Activated CD8-positive, alpha-beta memory T cell treated with anti-CD3 and anti-CD28 coated beads, Interleukin-2, amount 50 U/mL, for 48 hours (primary cell): ENCODE measurements around the gene CTSG.
"Not testable (repeated sequence)": the region's sequence is repeated elsewhere in the genome, so short reads cannot be mapped to it uniquely, and the experiment has no call there.

Source experiments
- DNase-seq: peaks from one replicate; pipeline ENCODE4 v3.0.0-alpha.2; 2020

The CTSG gene, protein sequence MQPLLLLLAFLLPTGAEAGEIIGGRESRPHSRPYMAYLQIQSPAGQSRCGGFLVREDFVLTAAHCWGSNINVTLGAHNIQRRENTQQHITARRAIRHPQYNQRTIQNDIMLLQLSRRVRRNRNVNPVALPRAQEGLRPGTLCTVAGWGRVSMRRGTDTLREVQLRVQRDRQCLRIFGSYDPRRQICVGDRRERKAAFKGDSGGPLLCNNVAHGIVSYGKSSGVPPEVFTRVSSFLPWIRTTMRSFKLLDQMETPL

DNA sequence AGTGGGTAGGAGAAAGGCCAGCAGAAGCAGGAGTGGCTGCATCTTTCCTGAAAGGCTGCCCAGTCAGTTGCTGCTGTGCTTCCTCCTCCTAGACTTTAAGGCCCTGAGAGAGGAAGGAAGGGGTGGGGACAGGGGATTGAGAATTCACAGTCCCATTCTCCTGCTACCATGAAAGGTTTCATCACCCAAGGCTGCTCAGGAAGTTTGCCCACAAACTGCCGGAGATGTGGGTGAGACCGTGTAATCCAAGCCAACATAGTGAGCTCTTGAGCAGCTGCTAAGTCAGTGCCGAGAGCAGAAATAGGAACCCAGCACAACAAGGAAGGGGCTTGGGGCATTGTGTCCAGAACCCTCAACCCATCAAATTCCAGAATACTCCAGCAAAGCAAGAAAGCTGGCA lies at the start of gene CTSG:
CTSG (minus strand) TSS at position 69 of the 400 bp plus-strand sequence; CDS start at position 42, 27 bp downstream.
- no peak for DNase-seq

DNA sequence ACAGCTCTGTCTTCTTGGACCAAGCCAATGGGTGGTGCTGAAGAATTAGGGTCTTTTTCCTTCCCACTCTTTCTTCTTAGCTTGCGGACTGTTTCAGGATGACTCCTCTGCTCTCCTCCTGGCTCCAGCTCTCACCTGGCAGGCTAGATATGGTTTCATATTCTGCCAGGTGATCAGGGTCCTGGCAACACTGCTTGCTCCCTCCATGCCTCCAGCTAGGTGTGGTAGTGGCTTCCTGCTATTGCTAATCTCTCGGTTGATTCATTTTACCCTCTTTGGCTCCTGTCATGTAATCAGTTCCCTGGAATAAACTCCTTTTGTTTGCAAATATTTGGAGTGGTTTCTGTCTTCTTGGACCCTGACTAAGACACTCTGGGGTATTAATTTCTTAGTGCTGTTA lies 37.7 kb upstream of the CTSG start:
- DNase-seq: no peak

DNA sequence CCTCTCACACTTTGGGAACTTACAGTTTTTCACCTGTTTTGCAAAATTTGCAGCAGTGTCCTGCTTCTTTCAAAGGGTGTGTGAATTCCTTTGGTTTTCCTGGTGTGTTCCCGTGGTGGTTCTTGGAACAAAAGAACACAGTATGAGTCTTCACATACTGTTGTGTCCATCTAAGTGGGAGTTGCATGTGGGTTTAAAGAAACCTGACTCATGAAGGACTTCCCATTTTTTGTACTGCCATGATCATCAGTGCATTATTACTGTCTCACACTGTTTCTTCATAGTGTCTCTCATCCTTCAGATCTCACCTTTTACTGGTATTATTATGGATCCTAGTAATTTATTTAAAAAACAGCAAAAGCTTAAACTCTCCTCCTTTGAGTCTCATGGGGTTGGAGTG lies 37.2 kb upstream of the CTSG start:
- DNase-seq: no peak

DNA sequence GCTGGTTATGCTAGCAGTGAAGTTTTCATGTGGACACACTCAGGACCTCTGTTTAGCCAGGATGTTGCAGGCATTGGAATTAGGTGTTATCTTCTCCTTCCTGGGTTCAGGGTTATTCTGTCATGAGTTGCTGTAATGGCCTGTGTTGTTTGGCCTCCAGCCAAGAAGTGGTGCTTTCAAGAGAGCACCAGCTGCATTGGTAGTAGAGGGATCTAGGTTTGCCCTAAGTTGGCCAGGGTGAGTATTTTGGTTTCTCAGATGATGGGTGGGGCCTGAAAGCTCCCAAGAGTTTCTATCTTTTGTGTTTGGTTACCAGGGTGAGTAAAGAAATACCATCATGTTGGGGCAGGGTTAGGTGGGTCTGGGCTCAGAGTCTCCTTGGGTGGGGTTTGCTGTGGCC lies 36.1 kb upstream of the CTSG start:
- DNase-seq: no peak

DNA sequence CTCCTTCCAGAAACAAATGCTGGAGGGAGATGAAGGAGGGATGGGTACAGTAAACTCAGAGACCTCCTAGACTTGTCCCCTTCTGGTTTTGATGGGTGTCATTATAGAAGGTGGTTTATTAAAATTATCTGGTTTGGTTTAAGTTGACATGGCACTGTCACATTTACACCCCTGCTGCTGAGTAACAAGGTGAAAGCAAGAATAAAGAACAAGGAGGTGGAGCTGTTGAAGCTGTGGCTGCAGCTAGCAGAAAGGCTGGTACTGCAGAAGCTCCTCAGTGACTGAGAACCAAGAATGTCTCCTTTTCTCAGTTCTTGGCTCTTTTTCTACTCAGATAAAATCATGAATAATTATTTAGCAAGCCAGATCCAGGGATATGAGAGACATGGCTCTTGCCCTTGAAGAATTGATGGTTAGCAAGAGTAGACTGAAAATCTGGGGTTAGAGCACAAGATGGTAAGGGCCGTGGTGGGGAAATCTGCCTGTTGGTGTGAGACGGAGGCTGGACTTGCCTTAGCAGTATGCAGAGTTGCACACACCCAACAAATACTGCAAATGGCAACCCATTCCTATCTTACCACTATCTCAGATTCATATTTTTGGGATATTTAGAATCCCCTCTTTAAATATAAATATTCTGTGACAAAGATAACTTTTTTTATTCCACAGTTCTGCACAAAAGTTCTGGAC lies 33.8 kb upstream of the CTSG start, which contains the start of gene GZMH:
GZMH (minus strand) TSS at position 31 of the 690 bp plus-strand sequence. CDS start 72 bp downstream, outside the sequence.
- DNase-seq: no peak

DNA sequence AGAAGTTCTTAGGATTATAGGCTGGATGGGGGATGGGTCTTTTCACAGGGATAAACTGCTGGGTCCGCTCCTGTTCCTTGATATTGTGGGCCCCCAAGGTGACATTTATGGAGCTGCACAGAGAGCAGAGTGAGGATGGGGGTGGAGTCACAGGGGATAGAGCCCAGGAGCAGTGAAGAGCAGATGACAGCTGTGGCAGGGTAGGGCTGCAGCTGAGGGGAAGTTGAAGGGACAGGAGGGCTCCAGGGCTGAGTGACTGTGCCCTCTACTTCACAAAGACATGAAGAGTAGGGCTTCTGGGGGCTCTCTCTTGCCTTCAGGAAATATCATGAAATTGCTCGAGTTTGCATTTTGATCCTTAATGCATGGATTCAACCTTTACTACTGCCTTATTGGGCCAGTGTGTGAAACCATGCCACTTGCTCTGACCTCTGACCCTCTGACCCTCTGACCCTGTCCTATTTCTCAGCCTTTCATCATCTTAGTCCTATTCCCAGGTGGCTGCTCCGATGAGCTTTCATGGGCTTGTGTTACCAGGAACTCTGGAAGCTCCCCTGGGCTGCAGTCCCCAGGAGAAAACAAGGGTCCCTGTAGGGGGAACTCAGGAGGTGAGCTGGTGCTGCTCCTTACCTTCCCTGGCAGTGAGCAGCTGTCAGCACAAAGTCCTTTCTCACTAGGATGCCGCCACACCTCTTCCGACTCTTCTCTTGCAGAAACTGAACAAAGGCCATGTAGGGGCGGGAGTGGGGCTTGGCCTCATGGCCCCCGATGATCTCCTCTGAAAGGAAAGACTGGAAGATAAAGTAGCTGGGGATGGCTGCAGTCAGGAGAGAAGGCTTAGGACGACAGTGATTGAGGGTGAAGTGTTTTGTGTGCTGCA lies 31.8 kb upstream of the CTSG start:
- no peak for DNase-seq

DNA sequence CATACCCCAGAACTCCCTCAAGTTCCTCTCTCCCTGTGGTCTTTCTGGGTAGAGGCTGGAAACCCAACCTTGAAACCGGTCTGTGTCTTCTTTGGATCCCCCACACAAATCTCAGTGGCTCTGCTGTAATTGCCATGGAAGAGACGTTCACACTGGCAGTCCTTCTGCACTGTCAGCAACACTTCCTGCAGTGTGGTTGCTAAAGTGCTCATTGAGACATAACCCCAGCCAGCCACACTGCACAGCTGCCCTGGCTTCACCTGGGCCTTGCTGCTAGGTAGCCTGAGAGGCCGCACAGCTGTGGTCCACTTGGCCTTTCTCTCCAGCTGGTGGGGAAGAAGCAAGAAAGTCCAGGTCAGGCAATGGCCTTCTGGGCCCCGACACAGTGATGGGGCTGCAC lies 31.0 kb upstream of the CTSG start:
- DNase-seq: no peak

DNA sequence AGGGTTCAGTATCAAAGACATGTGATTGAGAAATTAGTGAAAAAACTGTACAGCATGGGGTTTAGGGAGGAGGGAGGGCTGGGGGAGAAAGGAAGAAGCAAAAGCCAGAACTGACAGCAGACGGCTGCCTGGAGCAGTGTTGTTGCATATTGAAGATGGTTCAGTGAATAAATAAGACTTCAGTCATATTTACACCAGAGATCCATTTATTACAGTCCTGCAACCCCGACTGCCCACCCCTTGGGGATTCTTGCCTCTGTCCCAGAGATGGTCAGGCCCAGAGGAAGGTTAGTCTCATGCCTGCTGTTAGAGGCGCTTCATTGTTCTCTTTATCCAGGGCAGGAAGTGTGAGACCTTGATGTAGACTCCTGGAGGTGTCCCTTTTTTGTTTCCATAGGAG lies 30.2 kb upstream of the CTSG start:
- no peak for DNase-seq

DNA sequence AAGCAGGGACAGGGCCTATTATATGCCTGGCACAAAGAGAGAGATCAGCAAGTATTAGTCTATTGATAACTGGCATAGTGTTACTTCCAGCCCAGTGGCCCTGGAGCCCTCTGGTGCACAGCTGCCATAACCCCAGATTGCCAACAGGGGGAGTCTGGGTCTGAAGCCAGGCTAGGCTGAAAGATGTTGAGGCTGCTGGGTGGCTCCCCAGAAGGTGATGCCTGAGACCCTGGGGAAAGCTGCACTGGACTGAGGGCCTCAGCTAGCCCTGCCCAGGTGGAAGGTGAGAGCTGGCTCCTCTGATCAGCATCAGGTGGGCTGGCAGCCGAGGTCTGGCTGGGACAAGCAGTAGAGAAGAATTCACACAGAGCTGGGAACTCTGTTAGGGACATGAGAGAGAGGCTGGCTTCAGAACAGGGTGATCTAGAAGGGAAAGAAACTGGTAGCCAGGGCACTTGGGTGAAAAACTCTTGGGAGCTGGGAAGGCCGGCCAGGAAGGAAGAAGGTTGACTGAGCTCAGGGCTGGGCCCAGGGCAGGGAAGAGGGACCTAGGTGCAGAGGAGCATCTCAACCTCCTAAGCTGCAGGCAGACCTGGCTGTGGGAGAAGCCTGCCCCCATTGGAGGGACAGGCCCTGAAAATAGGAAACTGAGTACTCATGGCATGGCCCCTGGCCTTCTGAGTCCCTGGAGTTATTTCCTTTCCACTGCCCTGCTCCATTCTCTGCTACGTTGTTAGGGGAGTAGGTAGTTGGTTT lies 29.6 kb upstream of the CTSG start:
- peak; percentile 86 for DNase-seq

DNA sequence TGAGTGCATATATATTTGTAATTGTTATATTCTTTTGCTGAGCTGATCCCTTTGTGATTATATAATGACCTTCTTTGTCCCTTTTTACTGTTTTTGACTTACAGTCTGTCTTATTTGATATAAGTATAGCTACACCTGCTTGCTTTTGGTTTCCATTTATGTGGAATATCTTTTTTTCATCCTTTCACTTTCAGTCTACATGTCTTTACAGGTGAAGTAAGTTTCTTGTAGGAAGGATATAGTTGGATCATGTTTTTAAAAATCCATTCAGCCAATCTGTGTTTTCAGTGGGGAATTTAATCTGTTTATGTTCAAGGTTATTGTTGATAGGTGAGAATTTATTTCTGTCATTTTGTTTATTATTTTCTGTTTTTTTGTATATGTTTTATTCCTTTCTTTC lies 21.4 kb upstream of the CTSG start:
- DNase-seq: no peak

DNA sequence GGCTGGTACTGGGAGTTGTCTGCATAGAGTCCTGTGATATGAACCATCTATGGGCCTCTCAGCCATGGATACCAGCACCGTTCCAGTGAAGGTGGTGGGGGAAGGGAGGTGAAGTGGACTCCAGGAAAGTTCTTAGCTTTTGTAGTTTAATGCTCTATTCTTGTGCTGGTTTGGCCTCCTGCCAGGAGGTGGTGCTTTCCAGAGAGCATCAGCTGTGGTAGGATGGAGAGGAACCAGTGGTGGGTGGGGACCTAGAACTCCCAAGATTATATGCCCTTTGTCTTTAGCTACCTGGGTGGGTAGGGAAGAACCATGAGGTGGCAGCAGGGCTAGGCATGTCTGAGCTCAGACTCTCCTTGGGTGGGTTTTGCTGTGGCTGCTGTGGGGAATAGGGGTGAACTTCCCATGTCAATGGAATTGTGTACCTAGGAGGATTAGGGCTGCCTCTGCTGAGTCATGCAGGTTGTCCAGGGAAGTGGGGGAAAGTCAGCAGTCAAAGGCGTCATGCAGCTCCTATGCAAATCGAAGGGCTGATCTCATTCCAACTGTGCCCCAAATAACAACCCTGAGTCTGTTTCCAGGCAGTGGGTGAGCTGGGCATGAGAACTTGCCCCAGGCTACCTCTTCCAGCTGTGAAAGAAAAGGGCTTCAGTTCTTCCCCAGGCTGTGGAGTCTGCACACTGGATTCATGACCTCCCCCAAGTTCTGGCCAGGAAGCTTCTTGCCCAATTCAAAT lies 19.2 kb upstream of the CTSG start:
- no peak for DNase-seq

DNA sequence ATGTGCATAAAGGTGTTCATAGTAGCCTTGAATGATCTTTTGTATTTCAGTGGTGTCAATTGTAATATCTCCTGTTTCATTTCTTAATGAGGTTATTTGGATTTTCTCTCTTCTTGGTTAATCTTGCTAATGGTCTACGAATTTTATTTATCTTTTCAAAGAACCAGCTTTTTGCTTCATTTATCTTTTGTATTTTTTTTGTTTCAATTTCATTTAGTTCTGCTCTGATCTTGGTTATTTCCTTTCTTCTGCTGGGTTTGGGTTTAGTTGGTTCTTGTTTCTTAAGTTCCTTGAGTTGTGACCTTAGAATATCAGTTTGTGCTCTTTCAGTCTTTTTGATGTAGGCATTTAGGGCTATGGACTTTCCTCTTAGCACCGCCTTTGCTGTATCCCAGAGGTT lies 15.0 kb upstream of the CTSG start:
- DNase-seq: not testable (repeated sequence)

DNA sequence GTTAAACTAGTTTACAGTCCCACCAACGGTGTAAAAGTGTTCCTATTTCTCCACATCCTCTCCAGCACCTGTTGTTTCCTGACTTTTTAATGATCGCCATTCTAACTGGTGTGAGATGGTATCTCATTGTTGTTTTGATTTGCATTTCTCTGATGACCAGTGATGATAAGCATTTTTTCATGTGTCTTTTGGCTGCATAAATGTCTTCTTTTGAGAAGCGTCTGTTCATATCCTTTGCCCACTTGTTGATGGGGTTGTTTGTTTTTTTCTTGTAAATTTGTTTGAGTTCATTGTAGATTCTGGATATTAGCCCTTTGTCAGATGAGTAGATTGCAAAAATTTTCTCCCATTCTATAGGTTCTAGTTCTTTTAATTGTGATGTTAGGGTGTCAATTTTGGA lies 8.4 kb upstream of the CTSG start:
- DNase-seq: not testable (repeated sequence)

DNA sequence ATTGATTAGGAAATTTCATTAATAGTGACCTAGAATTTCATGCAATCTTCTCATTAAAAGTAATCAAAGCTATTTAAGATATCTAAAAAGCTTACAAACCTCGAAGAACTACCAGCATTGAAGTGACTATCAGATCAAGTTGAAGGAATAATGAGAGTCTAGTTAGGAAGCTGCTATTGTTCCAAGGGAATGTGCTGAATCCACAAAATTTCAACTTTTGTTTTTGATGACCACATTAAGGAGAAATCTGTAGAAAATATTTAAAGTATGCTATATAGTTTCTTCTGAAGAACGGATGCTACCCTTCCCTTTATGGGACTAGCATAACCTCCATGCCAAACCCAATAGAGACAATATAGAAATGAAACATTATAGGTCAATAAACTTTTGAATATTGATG lies 2.5 kb upstream of the CTSG start:
- DNase-seq: no peak

DNA sequence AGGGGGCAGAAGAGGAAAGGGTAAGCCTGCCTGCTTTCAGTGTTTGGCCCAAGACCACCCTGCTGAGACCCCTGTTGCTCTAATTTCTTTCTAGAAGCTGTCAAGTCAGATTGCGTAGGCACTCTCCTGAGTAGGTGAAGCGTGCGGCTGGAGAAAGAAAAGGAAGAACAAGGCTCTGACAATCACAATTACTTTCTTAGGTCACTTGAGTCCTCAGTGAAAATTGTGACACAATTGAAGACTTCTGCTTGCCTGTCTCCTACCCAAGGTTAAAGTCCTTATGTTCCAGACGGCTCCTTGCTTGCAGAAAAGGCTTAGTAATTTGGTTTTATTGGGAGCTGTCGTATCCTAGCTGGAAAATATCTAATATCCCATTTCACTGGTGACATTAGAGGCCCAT lies 721 bp upstream of the CTSG start:
- no peak for DNase-seq

DNA sequence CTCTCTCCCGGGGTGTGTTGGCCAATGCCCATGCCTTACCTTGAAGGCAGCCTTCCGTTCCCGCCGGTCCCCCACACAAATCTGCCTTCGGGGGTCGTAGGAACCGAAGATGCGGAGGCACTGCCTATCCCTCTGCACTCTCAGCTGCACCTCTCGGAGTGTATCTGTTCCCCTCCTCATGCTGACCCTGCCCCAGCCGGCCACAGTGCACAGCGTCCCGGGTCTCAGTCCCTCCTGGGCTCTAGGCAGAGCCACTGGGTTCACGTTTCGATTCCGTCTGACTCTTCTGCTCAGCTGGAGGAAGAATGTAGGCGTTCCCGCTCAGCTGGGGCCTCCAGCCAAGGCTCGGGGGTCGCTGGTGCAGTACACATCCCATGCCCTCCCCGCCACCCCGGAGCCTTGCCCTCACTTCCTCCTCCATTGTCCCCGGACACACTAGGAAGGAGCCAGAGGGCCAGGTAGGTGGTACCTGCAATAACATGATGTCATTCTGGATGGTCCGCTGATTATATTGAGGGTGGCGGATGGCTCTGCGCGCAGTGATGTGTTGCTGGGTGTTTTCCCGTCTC lies 1.8 kb downstream of the CTSG start:
- no peak for DNase-seq

DNA sequence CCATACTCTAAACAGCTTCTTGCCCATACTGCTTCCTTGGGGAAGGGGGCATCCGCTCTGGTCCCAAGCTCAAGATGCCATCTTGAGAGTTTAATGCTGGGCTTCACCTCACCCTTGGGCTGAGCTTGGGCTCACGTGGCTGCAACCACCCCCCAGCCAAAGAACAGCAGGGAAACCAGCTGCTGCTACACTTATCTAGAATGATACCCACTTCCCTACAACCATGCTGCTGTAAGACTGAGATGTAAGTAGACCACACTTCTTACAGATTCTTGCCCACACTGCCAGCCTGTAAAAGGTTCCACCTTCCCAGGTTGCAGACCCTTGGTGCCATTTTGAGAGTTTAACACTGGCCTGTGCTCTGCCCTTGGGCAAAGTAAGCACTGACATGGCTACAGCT lies 9.7 kb downstream of the CTSG start:
- DNase-seq: no peak

DNA sequence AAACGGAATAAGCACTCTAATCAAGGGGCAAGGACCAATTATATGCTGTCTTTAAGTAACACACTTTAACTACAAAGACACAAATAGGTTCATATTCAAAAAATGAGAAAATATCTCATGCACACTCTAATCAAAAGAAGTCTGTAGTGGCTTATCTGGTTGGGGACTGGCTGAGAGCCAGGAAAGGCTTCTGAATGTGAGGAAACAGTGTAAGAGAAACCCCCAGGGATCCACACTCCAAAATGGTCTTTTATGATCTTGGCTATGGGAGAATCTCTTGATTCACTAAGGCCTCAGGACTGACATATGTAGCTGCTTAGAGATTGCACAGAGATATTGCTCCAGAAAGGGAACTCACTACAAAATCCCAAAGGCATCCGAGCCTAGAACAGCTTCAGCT lies 10.3 kb downstream of the CTSG start:
- DNase-seq: no peak

DNA sequence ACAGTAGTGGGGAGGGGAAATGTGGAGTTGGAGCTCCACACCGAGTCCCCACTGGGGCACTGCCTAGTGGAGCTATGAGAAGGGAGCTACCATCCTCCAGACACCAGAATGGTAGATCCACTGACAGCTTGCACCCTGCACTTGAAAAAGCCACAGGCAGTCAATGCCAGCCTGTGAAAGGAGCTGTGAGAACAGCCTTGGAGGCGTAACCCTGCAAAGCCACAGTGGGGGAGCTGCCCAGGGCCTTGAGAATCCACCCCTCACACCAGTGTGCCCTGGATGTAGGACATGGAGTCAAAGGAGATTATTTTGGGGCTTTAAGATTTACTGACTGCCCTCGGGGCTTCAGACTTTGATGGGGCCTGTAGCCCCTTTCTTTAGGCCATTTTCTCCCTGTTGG lies 12.5 kb downstream of the CTSG start:
- DNase-seq: no peak

DNA sequence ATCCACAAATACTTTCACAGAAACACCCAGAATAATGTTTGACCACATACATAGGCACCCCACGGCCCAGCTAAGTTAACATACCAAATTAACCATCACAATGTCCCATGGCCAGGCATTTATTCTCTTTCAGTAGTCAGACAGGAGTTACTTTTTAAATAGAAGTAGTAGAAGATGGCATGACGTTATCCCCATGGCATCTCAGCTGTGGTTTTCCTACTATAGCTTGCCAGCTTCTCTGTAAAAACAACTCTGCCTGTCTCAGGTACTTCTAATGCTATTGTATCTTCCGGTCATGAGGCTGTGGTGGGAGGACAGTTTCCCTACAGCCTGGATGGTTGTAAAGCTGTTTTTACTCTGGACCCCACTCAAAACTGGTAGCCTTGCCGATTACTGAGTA lies 19.3 kb downstream of the CTSG start:
- no peak for DNase-seq

DNA sequence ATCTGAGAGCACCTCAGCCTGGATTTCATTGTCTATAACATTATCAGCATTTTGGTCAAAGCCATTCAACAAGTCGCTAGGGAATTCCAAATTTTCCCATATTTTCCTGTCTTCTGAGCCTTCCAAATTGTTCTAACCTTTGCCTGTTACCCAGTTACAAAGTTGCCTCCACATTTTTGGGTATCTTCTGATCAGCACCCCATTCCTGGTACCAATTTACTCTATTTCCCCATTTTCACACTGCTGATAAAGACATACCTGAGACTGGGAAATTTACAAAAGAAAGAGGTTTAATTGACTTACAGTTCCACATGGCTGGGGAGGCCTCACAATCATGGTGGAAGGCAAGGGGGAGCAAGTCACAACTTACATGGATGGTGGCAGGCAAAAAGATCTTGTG lies 27.0 kb downstream of the CTSG start:
- not testable (repeated sequence) for DNase-seq
